ENCODE measurements around the gene TRAPPC11.
"Not testable (repeated sequence)": the region's sequence is repeated elsewhere in the genome, so short reads cannot be mapped to it uniquely, and the experiment has no call there.

The TRAPPC11 gene

DNA sequence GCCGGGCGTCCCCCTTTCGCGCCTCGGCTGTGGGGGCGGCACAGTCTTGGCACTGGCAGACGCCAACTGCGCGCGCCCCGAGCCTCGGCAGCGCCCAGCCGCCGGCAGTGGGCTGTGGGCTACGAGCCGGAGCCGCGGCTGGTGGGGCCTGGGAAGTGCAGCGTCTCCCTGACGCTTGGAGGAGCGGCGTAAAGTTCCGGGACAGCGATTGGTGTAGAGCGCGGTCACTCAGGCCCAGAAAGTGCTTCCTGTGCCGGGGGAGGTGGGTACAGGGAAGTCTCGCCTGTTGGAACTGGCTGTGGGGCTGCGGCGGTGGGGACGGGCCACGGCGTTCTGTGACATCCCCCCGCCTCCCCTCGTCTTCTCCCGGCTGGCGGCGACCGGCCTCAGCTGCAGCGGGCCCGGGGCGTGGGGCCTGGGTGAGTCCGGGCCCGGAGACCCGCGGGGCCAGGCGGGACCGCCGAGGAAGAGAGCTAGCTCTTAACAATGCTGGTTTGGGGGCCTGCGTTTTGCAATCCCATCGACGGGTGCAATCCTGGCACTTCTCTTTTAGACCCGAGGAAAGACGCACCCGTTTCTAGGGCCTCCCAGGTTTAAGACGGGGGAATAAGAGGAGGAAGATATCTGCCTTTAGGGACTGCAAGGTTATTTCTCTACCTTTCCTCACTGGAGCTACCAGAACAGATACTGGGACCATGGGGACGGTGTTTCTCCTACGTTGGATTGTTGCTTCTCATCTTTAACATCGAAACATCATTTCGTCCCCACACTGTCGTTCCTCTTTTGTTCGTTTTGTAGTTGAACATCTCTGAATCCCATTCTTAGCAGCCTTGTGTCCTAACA, at the start of gene TRAPPC11, which contains the start of gene RWDD4:
TSS of gene TRAPPC11 (plus strand) at position 265 of the 843 bp plus-strand sequence. CDS start 4,575 bp downstream, outside the sequence.
TSS of gene RWDD4 (minus strand) at position 157 of the 843 bp plus-strand sequence. CDS start 233 bp downstream, outside the sequence.
- peak; percentile 99 for DNase-seq

GRCh38 chr4:183610033-183610432, 49.1 kb upstream of the TRAPPC11 start:
- DNase-seq = no peak

- no peak for DNase-seq
Measured at GRCh38 chr4:183610613-183611012, 48.5 kb upstream of the TRAPPC11 start.

DNA sequence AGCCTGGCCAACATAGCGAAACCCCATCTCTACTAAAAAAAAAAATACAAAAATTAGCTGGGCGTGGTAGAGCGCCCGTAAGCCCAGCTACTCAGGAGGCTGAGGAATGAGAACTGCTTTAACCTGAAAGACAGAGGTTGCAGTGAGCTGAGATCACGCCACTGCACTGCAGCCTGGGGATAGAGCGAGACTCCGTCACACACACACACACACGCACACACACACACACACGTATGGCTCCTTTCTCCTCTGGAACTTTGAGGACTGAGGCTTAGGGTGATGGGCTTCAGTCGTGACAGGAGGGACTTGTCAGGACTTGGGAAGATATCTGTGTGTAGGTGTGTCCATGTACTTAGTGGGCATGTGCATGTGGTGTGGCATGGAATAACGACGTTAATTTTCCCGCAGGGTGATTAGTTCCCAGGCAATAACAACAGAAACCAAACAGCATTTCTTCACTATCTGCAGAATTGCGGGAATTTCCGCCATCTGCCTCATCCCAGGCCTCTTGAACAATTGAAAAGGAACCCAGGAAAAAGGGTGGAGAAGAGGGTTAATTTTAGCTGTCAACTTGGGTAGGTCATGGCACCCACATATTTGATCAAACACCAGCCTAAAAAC, 47.8 kb upstream of the TRAPPC11 start:
- DNase-seq = no peak

DNA sequence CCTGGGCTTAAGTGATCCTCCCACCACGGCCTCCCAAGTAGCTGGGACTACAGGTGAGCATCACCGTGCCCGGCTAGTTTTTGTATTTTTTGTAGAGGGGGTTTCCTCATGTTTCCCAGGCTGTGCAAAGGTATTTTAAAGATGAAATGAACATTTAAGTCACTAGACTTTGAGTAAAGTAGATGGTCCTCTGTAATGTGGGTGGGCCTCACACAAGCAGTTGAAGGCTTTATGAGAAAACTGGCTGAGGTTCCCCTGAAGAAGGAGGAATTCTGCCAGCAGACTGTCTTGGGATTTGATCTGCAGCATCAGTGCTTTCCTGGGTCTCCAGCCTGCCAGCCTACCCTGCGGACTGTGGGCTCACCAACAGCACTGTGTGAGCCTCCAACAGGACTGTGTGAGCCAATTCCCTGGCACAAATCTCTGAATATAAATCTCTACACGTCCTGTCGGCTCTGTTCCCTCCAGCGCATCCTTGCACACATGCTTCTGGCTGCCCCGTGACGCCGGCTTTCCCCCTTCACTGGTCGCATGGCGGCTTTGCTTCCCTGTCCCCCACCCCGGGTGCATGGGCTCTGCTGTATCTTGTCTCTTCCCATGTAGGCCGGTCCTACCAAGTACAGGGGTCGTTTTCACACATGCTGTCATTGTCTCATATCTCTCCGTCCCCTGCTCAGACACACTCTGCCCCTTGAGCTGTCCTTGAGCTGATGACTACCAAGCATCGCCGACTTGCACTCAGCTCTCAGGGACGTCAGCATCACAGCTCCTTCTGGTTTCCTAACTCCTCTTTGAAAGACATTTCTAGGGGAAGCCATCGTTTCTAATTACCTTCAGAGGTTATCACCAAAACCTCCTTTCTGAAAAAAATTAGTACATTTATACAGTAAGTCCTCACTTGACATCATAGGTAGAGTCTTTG, 46.5 kb upstream of the TRAPPC11 start:
- DNase-seq = no peak

GRCh38 chr4:183617075-183617474, 42.0 kb upstream of the TRAPPC11 start:
- DNase-seq = no peak

DNA sequence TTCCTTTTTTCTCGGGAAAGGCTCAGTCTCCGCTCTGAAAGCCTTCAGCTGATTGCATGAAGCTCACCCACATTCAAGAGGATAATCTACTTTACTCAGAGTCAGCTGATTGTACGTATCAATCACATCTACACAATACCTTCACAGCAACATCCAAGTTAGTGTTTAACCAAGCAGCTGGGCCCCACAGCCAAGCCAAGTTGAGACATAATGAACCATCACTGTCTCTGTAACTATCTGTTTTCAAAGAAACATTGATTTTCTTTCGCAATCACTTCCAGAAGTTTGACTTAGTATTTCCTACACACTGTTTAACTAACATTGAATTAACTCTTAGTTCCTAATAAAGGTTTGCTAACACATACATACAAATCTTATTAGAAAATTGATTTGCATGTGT, 40.4 kb upstream of the TRAPPC11 start:
- DNase-seq = no peak

DNA sequence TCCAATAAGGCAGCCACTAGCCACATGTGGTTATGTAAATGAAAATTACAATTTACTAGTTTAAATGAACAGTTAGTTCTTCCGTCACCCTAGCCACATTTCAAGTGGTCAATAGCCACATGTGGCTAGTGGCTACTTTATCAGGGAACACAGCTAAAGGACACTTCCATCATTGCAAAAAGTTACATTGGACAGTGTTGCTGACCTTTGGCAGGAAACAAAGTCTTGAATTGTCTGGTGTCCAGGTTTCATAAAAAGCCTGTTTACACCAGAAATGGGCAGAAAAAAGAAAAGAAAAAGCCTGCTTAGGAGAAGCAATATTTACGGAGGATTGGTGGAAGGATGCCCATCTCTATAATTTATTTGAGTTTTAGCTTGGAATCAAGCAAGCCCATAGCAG, 38.7 kb upstream of the TRAPPC11 start:
- no peak for DNase-seq

DNA sequence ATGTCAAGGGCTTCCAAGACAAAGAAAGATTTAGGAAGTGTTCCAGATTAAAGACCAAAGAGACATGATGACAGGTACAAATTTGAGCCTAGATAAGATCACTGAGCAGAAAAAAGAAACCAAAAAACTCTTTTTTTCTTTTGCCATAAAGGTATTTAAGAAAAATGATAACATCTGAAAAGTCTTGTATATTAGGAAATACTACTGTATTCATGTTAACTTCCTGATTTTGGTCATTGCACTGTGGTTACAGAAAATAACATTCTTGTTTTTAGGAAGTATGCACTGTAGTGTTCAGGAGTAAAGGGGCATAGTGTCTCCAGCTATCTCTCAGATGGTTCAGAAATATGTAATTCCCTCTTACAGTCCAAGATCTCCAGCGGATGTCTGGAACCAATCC, 37.2 kb upstream of the TRAPPC11 start:
- peak; percentile 69 for DNase-seq

- no peak for DNase-seq
Measured at GRCh38 chr4:183624548-183624947, 34.5 kb upstream of the TRAPPC11 start.

- DNase-seq = no peak
Measured at GRCh38 chr4:183626168-183626567, 32.9 kb upstream of the TRAPPC11 start.

DNA sequence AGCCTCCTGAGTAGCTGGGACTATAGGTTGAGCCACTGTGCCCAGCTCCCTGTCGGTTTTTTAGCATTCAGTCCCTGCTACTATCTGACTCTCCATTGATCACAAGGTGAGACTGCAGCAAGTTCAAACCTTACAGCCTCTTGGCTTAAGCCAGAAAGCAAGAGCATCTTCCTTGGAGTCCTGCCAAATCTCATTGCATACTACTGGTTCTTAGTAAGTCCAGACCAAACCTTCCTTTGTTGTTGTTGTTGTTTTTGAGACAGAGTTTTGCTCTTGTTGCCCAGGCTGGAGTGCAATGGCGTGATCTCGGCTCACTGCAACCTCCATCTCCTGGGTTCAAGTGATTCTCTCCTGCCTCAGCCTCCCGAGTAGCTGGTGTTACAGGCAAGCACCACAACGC, 31.8 kb upstream of the TRAPPC11 start:
- DNase-seq = not testable (repeated sequence)

GRCh38 chr4:183627979-183628588, 31.0 kb upstream of the TRAPPC11 start:
- no peak for DNase-seq

- DNase-seq = no peak
Measured at GRCh38 chr4:183631577-183632198, 27.4 kb upstream of the TRAPPC11 start.

GRCh38 chr4:183632689-183633088, 26.4 kb upstream of the TRAPPC11 start:
- DNase-seq = no peak

DNA sequence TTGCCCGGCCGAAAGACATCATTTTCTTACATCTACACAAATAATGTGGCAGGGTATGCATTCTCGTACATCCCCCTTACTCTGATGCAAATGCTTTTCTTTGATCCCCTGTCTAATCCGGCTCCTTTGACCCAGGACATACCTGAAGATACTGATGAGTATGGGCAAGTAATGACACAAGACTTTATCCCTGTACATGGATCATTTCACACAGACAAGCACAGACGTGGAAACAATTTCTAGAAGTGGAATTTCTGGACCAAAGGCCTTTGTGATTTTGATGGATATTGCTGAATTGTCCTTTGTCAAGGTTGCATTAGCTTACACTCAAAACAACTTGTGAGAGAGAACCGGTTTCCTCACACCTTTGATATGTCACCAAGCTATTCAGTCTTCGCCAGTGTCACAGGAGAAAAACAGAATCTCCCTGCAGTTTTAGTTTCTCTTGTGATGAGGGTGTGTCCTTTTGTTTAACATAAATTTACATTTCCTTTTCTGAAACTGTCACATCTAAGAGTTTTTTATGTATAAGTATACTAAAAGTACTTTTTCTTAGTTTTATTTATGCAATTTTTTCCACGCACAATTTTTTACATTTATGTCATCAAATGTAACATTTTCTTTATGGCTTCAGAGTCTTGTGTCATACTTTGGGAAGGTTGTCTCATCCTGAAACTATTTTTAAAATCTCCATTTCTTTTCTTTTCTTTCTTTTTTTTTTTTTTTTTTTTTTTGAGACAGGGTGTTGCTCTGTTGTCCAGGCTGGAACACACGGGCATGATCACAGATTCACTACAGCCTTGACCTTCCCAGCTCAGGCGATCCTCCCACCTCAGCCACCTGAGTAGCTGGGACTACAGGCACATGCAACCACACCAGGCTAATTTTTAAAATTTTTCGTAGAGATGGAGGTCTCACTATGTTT, 25.4 kb upstream of the TRAPPC11 start:
- DNase-seq = no peak

DNA sequence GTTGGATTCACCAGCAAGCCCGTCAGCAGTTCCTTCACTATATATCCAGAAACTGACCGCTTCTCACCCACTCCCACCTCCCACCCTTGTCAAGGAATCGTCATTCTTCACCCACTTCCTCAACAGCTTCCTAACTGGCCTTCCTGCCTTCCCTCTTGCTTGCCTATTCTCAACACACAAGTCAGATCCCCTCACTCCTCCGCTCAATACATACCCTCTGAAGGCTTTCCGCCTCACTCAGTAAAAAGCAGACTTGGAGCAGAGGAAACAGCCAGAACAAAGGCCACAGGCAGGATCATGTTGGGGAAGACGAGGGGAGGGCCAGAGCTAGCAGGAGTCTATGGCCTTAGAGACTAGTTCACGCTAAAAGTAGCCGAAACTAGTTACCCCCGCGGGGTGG, 23.8 kb upstream of the TRAPPC11 start:
- no peak for DNase-seq

DNA sequence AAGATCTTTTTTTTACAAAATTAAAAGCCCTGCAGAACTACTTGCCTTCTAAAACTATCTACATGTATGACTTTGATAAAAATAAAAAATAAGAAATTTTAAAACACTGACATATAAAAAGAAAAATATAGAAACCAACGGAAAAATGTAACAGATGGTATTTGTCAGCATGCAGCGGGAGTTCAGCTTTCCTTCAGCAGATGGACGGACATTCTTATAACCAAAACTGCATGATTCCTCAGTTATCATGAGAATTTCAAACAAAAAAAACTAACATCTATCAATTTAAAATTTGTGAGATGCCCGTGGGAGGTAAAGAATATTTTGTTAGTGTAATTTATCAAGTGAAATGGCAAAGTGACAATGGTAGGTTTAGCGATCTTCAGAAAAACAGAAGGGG, 23.4 kb upstream of the TRAPPC11 start:
- no peak for DNase-seq

DNA sequence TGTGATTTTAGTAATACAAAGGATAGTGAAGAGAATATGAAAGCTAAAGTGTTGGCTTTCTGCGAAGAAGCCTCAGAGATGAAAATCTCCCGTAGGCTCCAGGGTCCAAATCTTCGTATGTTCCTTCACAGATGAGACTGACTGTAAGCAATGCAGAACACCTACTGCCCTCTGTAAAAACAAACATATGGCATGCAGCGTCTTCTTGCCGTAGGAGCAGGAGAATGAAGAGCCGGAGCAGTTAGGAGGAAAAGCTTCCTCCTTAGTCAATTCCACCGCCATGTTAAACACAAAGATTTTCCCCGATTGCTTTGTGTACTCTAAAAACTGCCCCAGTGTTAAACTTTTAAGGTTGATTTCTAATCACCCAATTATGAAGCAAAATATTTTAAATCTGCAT, 22.6 kb upstream of the TRAPPC11 start:
- DNase-seq = no peak

GRCh38 chr4:183636923-183637322, 22.2 kb upstream of the TRAPPC11 start:
- no peak for DNase-seq

DNA sequence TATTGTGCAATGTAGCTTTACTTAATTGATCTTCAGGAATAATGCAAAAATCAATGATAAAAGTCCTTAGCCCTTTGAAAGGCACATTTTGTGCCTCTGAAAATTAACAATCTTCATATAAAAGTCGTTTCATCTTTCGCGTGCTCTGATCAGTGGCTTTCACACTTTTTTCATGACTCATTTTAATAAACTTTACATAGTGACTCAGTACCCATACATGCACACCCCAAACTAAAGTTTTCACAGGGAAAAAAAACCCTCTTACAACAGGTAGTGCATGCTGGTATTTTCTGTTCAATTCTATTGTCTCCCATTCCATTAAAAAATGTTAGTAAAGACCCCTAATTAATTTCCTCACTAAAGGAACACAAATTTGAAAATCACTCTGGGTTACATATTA, 21.6 kb upstream of the TRAPPC11 start:
- DNase-seq = no peak
